ENCODE results near the gene ANKRD63.

ANKRD63 gene

DNA sequence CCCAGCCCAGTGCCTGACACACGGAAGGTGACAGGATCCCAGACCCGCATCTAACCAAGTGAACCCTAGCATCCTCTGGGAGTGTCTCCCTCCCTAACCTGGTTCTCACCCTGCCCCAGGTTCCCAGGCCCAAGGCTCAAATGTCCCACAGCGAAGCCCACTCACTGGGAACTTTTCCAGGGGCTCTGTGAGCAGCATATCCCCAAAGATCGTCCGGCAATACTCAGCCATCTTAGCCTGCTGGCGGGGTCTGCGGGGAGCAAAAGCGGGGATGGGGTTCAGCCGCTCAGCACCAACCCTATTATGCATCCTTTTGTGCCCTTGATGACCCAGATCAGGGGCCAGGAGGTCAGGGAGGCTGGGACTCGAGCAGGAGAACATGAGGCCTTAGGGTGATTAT is 14.5 kb upstream of the ANKRD63 start:
- in situ Hi-C loops (cut with HindIII; ENCODE audit: low sequenced_read_pairs) = no loop called here

DNA sequence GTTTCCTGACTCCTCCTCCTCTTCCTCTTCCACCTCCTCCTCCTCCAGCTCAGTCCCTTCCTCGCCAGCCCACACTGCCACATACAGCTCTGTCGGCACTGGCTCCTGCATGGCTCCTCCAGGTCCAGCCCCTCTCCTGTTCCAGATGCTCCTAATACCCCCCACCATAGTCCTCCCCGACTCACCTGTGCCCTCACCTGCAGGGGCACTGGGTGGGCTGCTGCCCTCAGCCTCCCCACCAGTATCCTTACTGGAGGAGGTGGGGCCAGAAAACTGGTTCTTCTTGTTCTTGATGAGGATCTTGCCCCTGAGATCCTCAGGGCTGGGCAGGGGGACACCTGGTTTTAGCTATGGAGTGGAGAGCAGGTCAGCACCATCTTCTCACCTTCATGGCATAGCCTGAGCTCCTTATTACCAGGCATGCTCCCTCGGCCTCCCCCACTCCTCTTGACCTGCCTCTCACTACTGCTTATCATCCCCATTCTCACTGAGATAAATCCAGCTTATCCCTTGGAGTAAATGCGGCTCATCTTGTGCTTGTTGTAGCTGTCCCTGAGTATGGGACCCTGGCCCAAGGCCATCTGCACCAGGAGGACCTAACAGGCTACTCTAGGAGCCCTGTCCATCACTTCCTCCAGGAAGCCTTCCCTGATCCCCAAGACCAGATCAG is 13.8 kb upstream of the ANKRD63 start:
- in situ Hi-C loops (cut with HindIII; ENCODE audit: low sequenced_read_pairs) = no loop called here

DNA sequence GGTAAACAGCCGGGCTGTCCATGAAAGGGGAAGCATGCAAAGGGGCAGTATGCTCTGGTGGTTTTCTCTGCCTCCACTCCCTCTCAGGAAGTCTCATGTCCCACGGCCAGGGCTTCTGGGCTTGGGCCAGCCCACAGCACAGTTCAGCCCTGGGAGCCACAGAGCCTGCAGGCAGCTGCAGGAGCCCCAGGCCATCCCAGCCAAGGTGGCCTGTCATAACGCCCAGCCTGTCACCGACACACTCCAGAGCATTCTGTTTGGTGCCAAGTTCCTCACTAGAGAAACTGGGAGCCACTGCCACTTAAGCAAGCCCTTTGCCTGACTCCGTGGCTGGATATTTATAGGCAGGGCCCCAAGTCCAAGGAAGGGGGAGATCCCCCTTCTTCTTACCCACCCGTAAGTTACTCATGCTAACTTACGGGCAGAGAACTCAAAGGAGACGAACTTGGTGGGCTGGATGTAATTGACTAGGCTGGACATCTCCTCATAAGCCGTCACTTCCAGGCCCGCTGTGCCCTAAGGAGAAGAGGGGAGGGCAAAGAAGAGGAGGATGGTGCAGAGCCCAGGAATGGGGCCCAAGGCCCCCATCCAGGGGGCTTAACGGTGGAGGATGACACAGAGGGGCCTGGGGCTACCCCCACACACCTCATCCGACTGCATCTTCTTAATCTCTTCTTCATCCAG is 13.2 kb upstream of the ANKRD63 start:
- in situ Hi-C loops (cut with HindIII; ENCODE audit: low sequenced_read_pairs) = no loop called here

DNA sequence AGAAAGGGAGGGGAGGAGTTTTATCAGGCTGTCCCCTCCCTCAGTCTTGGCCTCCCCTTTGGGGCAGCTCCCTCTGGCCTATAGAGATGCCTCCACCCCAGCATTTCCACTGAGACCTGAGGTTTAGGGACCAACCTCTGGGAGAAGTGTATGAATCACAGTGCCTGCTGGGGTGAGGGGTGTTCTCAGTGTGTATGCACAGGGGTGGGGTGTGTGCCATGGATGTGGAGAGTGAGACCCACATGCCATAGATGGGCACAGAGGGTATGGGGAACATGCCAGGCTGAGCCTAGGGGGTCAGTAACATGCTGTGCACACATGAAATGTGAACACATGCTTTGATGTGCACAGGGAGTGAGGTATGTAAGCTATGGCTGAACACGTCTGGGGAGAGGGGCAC is 12.4 kb upstream of the ANKRD63 start:
- in situ Hi-C loops (cut with HindIII; ENCODE audit: low sequenced_read_pairs) = no loop called here

DNA sequence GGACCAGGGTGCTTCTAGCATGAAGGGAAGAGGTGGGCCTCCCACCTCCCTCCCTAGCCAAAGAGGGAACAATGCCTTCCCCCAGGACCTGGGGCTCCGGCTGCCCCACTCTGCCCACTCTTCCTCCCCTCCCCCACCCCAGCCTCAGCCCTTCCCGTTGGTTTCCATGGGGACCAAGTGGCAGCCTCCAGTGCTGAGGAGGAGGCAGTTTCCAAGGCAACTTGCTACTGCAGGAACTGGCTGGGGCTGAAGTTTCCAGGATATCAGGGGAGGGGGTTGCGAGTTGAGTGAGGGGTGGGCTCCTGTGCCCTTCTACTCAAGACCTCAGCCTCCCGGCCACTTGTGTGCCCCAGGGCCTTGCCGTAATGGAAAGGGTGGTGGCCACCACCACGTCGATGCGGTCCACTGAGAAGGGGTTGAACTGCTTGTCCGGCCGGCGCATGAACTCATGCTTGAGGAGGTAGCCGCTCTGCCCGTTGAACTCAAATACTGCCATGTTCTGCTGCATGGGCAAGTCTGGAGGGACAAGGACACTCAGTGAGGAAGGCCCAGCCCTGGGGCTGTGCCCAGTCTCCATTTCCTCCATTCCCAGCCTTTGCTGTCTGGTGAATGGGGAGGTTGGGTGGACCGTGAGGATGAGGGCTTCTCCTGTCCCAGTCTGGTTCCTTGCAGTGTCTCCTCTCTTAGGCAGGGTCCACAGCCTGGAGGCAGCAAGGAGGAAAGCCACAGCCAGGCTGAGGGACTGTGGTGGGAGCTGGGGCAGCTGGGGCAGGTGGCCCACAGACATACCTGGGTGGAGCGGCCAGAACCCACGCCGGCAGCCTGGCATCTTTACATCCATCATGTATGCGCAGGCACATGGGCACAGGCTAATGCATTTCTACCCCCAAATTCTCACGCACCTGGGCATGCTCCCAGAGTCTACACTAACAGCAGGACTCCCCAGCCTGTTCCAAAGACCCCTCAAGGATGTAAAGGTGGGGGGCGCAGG is 11.3 kb upstream of the ANKRD63 start:
- in situ Hi-C loops (cut with HindIII; ENCODE audit: low sequenced_read_pairs) = no loop called here

DNA sequence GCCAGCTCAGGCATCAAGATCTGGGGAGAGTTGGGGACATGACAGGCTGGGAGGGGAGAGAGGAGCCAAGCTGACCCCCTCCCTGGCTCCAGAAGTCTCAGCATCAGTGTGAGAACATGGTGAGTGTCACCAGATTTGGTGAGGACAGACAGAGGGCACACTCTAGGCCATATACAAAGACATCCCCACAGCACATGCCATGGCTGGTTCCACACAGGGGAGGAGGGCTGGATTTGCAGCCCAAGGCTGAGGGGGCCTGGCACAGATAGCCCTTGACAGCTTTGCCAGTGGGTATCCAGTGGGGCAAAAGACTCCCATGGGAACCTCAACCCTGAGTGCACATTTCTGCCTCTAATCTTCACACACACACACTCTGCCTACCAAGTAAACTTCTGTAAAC is 10.1 kb upstream of the ANKRD63 start:
- in situ Hi-C loops (cut with HindIII; ENCODE audit: low sequenced_read_pairs) = no loop called here

DNA sequence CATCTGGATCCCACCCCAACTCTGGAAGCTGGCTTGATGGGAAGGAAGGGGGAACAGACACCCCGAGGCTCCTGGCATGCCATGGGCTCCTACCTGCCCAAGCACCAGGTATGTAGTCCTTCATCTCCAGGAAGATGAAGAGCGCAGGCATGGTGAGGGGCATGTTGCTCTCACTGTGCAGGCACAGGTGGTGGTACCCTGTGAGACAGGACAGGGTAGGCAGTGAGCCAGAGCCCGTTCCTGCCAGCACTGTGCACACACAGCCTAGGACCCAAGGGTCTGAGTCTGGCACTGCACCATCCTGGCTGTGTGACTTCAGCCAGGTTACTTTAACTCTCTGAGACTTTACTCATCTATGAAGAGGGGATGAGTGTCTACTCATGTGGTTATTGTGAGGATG is 9.4 kb upstream of the ANKRD63 start:
- in situ Hi-C loops (cut with HindIII; ENCODE audit: low sequenced_read_pairs) = no loop called here

DNA sequence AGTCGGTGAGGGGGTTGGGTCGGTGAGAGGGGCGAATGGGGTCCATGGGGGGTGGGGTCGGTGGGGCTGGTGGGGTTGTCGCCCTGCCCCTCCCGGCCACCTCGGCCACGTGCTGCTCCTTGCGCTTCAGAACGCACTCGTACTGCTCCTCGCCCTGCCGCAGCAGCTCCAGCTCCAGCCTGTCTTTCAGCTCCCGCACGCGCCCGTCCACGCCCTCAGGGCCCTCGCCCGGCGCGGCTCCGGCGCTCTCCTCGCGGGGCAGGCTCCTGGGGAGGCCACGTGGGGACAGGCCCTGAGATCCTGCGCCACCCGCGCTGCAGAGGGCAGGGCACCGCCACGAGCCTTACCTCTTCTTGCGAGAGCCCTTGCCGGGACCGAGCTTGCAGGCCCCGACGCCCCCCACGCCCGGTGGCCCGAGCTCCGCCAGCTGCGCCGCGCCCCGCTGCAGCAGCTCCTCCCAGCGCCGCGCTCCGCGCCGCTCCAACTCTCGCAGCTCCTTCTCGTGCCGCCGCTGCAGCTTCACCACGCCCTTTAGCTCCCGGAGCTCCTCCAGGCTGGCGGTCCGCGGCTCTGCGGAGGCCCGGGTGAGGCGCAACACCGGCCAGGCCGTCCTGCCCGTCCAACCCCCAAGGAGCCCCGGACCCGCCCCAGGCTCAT is 8.2 kb upstream of the ANKRD63 start:
- in situ Hi-C loops (cut with HindIII; ENCODE audit: low sequenced_read_pairs) = no loop called here

DNA sequence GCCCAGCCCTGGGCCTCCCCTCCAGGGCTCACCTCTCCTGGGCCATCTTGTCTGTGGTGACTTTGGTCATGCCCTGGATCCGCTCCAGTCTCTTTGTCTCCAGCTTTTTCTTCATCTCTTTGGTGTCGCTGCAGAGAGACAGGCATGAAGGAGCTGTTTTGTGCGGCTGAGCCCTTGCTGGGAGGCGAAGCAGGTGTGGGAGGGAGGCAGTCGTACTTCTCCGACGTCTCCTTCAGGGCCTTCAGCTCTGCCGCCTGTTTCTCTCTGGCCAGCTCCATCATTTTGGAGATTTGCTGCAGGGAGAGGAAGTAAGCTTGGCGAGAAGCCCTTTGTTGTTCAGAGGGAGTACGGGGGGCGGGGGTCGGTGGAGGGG is 7.7 kb upstream of the ANKRD63 start:
- in situ Hi-C loops (cut with HindIII; ENCODE audit: low sequenced_read_pairs) = no loop called here

DNA sequence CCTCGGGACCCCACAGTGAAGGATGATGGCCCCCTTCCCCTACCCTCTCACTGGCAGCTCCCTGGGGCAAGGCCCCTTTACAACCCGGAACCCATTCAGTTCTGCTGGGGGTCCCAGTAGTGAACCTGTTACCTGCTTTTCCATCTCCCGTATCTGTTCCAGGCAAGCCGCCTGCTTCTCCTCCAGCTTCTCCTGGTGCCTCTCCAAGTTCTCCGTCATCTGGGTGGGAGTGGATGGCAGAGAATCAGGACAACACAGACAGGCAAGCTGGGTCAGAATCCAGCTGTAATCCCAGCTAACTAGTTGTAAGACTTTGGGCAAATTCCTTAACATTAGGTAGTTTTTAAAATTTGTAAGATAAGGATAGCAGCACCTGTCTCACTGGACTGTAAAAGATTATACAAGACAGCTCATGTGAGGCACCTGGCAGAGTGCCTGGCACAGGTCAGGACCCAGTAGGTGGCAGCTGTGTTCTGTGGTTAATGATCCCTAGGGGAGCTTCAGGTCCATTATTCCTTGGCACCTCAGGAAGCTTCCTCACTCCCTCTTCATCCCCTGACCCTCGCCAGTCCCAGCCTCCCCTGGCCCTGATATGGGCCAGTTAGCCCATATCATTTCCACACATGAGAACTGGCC is 6.4 kb upstream of the ANKRD63 start:
- in situ Hi-C loops (cut with HindIII; ENCODE audit: low sequenced_read_pairs) = no loop called here

DNA sequence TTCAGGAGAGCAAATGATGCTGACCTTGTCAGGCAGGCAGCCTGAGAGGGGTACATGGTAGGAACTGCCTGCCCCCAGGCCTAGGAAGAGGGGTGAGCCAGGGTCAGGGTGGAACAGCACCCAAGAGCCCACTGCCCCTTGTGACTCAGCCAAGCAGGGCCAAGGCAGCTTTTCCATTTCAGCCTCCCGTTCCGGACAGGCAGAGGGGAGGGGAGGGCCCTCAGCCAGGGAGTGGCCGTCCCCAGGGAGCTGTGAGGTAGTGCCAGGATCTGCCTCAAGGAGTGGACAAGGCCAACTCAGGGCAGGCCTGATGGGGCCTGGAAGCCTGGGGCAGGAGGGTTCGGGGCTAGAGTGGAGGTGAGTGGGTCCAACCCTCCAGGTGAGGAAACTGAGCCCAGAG is 5.1 kb upstream of the ANKRD63 start:
- in situ Hi-C loops (cut with HindIII; ENCODE audit: low sequenced_read_pairs) = no loop called here

DNA sequence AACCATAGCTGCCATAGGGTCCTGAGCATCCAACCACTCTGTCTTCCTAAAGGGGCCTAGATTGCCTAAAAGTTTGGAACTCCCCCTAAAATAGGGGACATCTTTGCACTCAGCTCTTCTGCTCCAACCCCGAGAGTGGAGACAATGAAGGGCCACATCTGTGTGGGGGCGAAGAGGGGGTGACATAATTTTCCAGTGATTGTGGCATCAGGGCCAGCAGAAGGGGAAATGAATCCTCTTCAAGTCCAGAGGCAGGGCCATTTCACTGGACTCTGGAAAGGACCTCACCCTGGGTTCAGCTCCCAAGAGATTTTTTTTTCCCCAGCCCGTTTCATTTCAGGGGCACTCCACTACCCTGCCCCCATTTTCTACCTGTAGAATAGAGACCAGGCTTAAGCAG is 4.6 kb upstream of the ANKRD63 start:
- in situ Hi-C loops (cut with HindIII; ENCODE audit: low sequenced_read_pairs) = no loop called here

DNA sequence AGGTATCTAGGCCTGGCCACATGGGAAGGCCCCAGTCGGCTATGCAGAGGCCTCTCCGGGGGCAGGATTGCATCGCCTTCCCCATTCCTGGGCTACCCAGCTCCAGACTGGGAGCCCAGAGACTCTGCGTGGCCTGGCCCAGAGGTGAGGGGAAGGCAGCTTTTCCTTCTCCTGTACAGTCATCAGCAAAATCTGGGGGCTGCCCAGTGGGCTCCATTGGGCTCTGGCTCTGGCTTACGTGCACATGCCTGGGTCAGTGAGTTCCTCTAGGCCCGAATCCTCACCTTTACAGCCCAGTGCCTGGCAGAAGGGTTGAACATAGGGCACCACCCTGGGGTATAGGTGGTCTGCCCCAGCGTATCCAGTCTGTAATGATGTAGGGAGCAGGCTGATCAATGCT is 3.9 kb upstream of the ANKRD63 start:
- in situ Hi-C loops (cut with HindIII; ENCODE audit: low sequenced_read_pairs) = no loop called here

DNA sequence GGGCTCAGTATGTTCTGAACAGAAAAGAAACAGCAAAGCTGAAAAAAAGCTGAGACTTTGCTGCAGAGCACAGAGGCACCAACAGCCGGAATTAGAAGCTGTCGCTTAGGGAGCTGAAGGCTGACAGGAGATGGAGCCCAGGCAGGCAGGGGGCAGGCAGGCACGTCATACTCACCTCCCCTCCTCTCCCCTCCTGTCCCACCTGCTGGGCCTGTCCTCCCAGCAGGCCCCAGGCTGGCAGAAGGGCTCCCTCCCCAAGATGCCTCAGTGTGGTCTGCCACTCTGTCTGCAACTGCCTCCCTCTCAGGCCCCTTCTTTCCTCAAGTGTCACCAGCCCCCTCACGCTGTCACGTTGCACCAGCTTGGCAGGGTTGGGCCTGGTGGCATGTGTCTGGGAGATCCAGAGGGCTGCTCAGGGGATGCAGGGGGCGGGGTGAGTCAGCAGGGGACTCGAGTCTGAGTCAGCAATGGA is 3.2 kb upstream of the ANKRD63 start:
- in situ Hi-C loops (cut with HindIII; ENCODE audit: low sequenced_read_pairs) = no loop called here

DNA sequence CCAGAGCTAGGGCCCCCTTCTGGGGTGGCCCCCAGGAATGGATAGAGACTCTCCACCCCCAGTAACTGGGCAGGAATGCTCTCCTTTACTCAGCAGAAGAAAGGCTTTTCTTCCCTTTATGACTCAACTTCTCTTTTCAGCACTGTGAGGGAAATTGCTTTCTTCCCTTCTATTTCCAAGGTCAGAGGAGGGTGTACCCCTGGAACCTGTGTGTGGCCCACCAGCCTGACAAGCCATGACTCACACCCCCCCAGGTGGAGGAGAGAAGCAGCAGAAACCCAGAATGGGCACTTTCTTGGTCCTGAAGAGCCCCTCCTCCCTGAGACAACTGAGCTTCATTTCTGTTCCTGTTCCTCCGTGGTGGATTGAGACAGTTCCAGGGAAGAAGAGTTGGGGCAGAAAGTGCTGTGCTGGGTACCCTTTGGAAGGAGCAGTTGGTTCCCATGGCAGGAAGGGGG is 2.7 kb upstream of the ANKRD63 start:
- in situ Hi-C loops (cut with HindIII; ENCODE audit: low sequenced_read_pairs) = no loop called here

DNA sequence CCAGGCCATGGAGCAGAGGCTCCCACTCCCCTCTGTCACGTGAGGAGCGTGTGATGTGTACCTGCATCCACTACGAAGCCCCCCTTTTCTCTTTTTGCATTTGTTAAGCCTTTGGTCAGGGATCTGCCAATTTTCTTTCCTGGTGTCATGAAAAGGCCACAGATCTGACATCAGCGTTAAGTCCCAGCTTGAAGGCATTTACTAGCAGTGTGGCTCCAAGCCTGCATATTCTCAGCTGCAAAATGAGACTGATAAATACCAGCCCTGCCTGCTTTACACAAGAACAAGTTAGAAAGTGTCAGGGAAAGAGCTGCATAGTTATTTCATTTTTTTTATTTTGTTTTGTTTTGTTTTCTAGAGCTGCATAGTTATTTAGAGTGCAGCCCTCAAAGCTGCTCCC is 2.3 kb upstream of the ANKRD63 start:
- in situ Hi-C loops (cut with HindIII; ENCODE audit: low sequenced_read_pairs) = no loop called here

DNA sequence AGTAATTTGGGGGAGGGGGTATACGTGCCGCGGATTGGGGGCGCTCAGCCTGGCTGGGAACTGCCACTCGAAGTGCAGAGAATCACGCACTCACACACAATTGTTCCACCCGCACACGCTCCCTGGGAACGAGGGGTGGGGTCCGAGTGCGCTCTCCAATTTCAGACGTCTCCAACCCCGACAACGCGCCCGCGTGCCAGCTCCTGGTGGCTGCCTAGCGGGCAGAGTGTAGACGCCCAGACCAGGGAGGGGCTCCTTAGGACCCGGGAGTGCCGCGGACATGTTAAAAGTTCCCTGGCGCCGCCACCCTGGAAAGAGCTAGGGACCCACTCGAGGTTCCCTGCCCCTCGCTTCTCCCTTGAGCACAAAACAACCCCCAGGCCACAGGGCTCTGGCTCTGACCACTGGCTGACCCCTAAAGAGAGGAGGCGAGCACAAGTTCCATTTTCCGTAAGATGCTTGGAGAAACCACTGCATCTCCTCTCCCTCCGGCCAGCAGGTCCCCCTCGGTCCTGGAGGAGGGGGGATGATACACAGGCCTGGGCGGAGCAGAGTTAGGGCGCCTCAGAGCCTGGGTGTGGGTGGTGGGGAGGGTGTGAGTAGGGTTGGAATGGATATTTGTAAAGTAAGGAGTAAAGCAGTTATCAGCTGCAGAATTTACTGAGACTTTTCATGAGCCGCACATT is 894 bp upstream of the ANKRD63 start:
- in situ Hi-C loops (cut with HindIII; ENCODE audit: low sequenced_read_pairs) = no loop called here

DNA sequence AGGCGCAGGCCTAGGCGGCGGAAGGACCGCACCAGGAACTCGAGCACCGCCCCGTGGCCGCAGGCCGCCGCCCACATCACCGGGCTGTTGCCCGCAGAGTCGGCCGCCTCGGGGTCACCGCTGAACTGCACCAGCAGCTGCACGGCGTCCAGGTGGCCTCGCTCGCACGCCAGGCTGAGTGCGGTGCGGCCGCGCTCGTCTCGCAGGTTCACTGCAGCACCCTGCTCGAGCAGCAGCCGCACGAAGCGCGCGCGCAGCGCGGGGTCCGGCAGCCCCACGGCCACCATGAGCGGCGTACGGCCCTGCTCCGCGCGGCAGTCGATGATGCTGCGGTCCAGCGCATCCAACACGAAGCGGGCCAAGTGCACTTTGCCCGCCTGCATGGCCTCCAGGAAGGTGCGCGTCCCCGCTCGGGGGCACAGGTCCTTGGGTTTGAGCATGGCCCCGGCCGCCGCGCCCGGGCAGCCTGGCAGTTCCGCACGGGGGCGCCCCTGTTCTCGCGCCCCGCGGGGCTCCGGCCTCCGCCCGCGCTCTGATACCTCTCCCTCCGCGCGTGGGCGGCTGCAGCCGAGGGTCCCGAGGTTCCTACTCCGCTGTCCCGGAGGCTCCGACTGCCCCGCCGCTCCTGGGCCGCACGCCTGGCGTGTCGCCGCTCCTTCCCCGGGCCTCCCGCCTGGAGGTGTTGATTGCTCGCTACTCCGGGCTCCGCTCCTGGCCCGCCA is 556 bp downstream of the ANKRD63 start:
- in situ Hi-C loops (cut with HindIII; ENCODE audit: low sequenced_read_pairs) = no loop called here

DNA sequence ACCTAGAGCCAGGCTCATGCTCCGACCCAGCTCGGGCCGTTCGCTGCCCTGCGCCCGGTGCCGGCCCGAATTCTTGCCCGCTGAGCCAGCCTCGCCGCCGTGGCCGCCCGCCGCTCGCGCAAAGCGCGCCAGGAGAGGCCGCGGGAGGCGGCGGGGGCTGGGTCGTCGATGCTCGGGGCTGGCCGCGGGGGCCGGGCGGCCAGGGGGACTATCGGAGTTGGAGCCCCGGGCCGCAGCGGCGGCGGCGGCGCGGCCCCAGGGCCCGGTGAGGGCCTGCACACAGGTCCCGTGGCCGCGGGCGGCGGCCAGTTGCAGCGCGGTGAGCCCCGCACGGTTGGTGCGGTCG is 1.1 kb downstream of the ANKRD63 start:
- in situ Hi-C loops (cut with HindIII; ENCODE audit: low sequenced_read_pairs) = no loop called here
